NCI-H187 treated with DMSO at 0.1 percent for 48 hours (cell line): ENCODE results near the gene YPEL5.

ENCODE experiments used
- DNase-seq: peaks from one replicate; lab custom pipeline; 2025; lab: John Stamatoyannopoulos, UW

Gene YPEL5

GRCh38 chr2:30205456-30205855 lies 58.6 kb downstream of the YPEL5 start:
- no peak for DNase-seq

GRCh38 chr2:30206461-30207430 lies 59.9 kb downstream of the YPEL5 start:
- DNase-seq = no peak

- peak; percentile 21 for DNase-seq
These were observed 61.6 kb downstream of the YPEL5 start for GRCh38 chr2:30208453-30208852.

- no peak for DNase-seq
These were observed 62.4 kb downstream of the YPEL5 start for GRCh38 chr2:30209227-30209626.
